ENCODE results near the gene IL4I1. TPM values are rescaled to one million over a fixed set of nuclear protein-coding genes. Genes with fewer than 3 reads are reported as not detected.

Gene IL4I1
- total RNA-seq, 3 donors from 2014 or later: 0.48 to 2.2 (median 0.66) TPM

DNA sequence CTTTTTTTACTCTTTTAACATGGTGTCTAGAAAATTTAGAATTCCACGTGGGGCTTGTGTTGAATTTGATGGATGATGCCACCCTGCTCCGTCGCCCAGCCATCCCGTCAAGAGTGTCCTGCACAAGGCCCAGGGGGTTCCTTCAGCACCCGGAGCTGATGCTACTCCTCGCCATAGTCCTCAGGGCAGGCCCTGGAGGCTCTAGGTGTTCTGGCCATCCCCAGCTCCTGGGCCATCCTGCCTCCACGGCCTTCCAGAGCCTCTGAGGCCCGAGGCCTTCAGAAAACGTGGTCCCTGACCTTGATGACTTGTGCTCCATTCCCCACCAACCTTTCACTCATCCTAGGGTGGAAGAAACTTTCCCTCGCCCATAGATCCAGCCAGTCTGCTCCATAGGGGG, 22.9 kb downstream of the IL4I1 start:
- Histone ChIP-seq H3K9me3 (no peaks in the 10 kb centered on the region), H3K4me3 (no peak overlapping the region), H3K27ac (no peak overlapping the region), H3K36me3 (no peaks in the 10 kb centered on the region), H3K27me3 (no peaks in the 10 kb centered on the region), H3K4me1 (peaks cover 4 to 7% of the 10 kb centered on the region in 2 donors)
- intact Hi-C loops (cut with DNase I; ENCODE audit: low total_unique reads): no loop called here
- no peak for DNase-seq (ENCODE audit: low spot score in 2 of 2)
- TF ChIP-seq POLR2A (IDR thresholded peaks at IDR 0.05) (no peak), POLR2AphosphoS5 (IDR thresholded peaks at IDR 0.05) (no peak)
- TF ChIP-seq, protein P1, sequence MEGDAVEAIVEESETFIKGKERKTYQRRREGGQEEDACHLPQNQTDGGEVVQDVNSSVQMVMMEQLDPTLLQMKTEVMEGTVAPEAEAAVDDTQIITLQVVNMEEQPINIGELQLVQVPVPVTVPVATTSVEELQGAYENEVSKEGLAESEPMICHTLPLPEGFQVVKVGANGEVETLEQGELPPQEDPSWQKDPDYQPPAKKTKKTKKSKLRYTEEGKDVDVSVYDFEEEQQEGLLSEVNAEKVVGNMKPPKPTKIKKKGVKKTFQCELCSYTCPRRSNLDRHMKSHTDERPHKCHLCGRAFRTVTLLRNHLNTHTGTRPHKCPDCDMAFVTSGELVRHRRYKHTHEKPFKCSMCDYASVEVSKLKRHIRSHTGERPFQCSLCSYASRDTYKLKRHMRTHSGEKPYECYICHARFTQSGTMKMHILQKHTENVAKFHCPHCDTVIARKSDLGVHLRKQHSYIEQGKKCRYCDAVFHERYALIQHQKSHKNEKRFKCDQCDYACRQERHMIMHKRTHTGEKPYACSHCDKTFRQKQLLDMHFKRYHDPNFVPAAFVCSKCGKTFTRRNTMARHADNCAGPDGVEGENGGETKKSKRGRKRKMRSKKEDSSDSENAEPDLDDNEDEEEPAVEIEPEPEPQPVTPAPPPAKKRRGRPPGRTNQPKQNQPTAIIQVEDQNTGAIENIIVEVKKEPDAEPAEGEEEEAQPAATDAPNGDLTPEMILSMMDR (IDR thresholded peaks at IDR 0.05): no peak

DNA sequence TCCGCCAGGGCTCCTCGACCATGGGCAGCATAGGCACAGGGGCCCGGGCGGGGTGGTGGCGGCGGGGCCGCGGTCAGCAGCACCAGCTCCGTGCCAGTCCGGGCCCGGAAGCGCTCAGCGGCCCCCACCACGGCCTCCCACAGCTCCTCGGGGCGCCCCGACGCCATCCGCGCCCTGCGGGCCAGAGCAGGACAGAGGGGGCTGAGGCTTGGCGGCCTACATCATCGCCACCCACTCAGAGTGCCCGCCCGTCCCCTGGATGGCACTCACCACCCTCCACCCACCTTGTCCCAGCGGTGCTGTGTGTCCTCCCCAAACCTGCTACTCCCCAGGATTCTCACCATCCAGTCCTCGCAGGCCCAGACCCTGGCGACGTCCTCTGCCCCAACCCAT, 23.6 kb downstream of the IL4I1 start:
- TF ChIP-seq POLR2A (IDR thresholded peaks at IDR 0.05): no peak
- TF ChIP-seq POLR2AphosphoS5 (IDR thresholded peaks at IDR 0.05): no peak
- TF ChIP-seq, protein P1 (IDR thresholded peaks at IDR 0.05): no peak
- Histone ChIP-seq H3K4me3 (no peak overlapping the region), H3K27me3 (no peaks in the 10 kb centered on the region), H3K4me1 (peaks cover 4 to 7% of the 10 kb centered on the region in 2 donors), H3K27ac (no peak overlapping the region), H3K9me3 (no peaks in the 10 kb centered on the region), H3K36me3 (no peaks in the 10 kb centered on the region)
- DNase-seq (ENCODE audit: low spot score in 2 of 2): no peak
- intact Hi-C loops (cut with DNase I; ENCODE audit: low total_unique reads): no loop called here

DNA sequence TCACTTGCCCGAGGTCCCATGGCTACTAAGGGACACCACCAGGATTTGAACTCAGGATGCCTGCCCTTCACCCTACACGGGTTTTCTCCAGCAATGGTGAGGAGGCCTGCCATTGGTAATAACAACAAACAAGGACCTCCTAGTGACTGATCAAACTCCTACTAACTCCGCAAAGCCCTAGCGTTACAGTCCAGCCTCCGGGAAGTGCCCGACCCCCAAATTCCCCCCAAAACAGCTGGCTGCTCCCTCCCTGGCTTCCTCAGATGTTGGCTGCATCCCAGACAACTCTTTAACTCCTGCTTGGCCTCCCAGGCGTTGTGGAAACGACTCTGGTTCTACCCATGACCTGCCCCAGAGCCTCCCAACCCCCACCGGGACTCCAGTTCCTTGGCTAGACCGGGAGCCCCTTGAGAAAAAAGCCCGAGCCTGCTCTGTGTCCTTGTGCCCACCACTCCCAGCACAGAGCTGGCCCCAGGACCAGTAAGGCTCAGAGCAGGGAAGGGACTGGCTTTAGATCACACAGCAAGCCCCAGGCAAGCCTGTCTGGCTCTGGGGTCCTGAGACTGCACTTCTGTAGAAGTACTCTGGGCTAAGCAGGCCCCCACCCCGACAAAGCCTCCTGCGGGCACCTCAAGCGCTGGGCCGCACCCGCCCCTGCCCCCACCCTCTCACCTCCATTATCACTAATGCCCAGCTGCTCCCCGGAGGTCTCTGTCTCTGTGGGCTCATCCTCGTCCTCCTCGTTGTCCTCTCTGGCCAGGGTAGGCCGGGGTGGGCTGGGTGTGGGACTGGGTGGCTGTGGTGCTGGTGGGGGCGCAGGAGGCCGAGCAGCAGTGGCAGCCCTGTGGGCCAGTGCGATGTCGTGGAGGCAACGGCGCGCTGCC, 24.2 kb downstream of the IL4I1 start:
- intact Hi-C loops (cut with DNase I; ENCODE audit: low total_unique reads): no loop called here
- Histone ChIP-seq H3K4me1 (peaks cover 4 to 7% of the 10 kb centered on the region in 2 donors), H3K27ac (no peak overlapping the region), H3K9me3 (no peaks in the 10 kb centered on the region), H3K4me3 (no peak overlapping the region), H3K36me3 (no peaks in the 10 kb centered on the region), H3K27me3 (no peaks in the 10 kb centered on the region)
- TF ChIP-seq, protein P1 (IDR thresholded peaks at IDR 0.05): no peak
- TF ChIP-seq POLR2AphosphoS5 (IDR thresholded peaks at IDR 0.05) (no peak), POLR2A (IDR thresholded peaks at IDR 0.05) (no peak)
- DNase-seq (ENCODE audit: low spot score in 2 of 2): no peak

DNA sequence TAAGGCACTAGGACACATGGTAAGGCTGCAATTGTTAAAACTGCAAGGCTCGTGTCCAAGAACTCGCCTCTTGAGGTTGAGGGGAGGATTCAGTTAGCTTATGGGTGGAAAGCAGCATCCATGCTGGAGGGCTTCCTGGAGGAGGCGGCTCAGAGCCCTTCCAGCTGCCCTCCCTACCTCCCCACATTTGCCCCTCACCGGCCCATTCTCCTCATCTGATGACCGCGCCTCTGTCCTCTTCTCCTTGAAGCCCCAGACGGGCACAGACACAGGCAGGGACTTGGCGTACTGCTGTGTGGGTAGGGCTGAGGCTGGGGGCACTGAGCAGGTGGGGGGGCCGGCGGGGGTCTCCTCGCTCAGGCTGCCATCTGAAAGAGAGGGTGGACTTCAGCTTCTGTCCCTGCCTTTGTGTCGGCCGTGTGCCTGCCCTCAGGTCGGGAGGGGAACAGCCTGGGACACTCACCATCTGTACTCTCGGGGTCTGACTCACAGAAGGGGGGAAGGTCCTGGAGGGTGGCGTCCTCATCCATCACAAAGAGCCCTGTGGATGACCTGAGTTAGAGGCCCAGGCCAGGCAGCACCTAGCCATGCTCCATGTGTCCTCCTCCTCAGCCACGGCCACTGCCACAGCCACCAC, 25.2 kb downstream of the IL4I1 start:
- Histone ChIP-seq H3K36me3 (no peaks in the 10 kb centered on the region), H3K27ac (no peak overlapping the region), H3K4me1 (peaks cover 4 to 11% of the 10 kb centered on the region in 2 donors), H3K27me3 (no peaks in the 10 kb centered on the region), H3K9me3 (no peaks in the 10 kb centered on the region), H3K4me3 (no peak overlapping the region)
- intact Hi-C loops (cut with DNase I; ENCODE audit: low total_unique reads): no loop called here
- no peak for DNase-seq (ENCODE audit: low spot score in 2 of 2)
- TF ChIP-seq POLR2AphosphoS5 (IDR thresholded peaks at IDR 0.05): no peak
- TF ChIP-seq, protein P1 (IDR thresholded peaks at IDR 0.05): no peak
- no peak for TF ChIP-seq POLR2A (IDR thresholded peaks at IDR 0.05)
